HepG2 (cell line): Measurements from ENCODE around the gene PHAX. TPM values are rescaled to one million over a fixed set of nuclear protein-coding genes. Genes with fewer than 3 reads are reported as not detected.
"Not testable (repeated sequence)": the region's sequence is repeated elsewhere in the genome, so short reads cannot be mapped to it uniquely, and the experiment has no call there.

Experiments used
- ATAC-seq: fragments of 200-7000 bp; cut with Tn5 transposase; 3 replicates; pipeline ENCODE4 v1.9.1; 2020; ENCODE audit warnings: mild to moderate bottlenecking, moderate library complexity
- BruUV-seq: library from RNA; stranded (reverse); fragments of 400-500 nt; replicated peaks from 2 replicates; lab custom pipeline; 2021; lab: Mats Ljungman, UMichigan
- CTCF ChIA-PET: fragments of 300-600 bp; formaldehyde crosslinking; extraction: SDS; loops from one replicate; lab custom pipeline; 2021; ENCODE audit warnings: low total read pairs, inconsistent platforms, low intra/inter-chr PET ratio; lab: Yijun Ruan, JAX
- POLR2A ChIA-PET: fragments of 350-600 bp; sonication (Branson Sonifier 250); formaldehyde crosslinking; loops from one replicate; lab custom pipeline; 2020; ENCODE audit warnings: antibody characterized with exemption, inconsistent platforms; lab: Yijun Ruan, JAX
- DNase-seq: peaks from one replicate; pipeline ENCODE4 v3.0.0-alpha.2; 2015; ENCODE audit warnings: low spot score
- FAIRE-seq: peaks from 3 replicates; lab custom pipeline; 2011; peaks lifted over from hg19 to GRCh38; lab: Jason Lieb, UNC
- H2AFZ ChIP-seq: one replicate; pipeline ENCODE4 v1.6.1; 2011; ENCODE audit warnings: low read length, inconsistent platforms
- H3K27ac ChIP-seq: fragments of 300-600 bp; 3 replicates; pipeline ENCODE4 v1.8.0; 2011; ENCODE audit warnings: mixed run types, mild to moderate bottlenecking, mixed read lengths, low read length, inconsistent platforms; ENCODE audit not compliant: insufficient read depth; ENCODE audit errors: extremely low read length
- H3K27me3 ChIP-seq, 2 experiments: fragments of 200-600 bp in 1 of 2; 2 replicates in 1 of 2; 3 replicates in 1 of 2; pipeline versions ENCODE4 v1.6.0 to v1.8.0; 2011; ENCODE audit warnings: low read length in 2 of 2, mild to moderate bottlenecking in 2 of 2, moderate library complexity in 2 of 2, inconsistent platforms in 1 of 2; ENCODE audit not compliant: insufficient read depth in 2 of 2, control insufficient read depth in 1 of 2
- H3K36me3 ChIP-seq, 2 experiments: fragments of 200-600 bp in 1 of 2; replicated peaks in 1 of 2; 2 replicates in 1 of 2; 3 replicates in 1 of 2; pipeline versions ENCODE4 v1.5.1 to v1.8.0; 2011; ENCODE audit warnings: low read length in 2 of 2, inconsistent platforms in 1 of 2; ENCODE audit not compliant: insufficient read depth in 2 of 2, control insufficient read depth in 1 of 2
- H3K4me1 ChIP-seq: 2 replicates; pipeline ENCODE4 v1.5.1; 2012; ENCODE audit warnings: low read length, inconsistent platforms; ENCODE audit not compliant: insufficient read depth
- H3K4me2 ChIP-seq: 2 replicates; pipeline ENCODE4 v1.6.0; 2011; ENCODE audit warnings: low read depth, low read length, inconsistent platforms
- H3K4me3 ChIP-seq, 3 experiments: fragments of 200-600 bp in 1 of 3; sonication (generic), shearing (Covaris generic) in 1 of 3; replicated peaks in 1 of 3; 2 replicates each; pipeline ENCODE4 v1.5.1; 2011 to 2016; ENCODE audit warnings: low read length in 3 of 3, inconsistent platforms in 2 of 3, low read depth in 2 of 3, mild to moderate bottlenecking in 2 of 3, control low read depth in 1 of 3, mixed read lengths in 1 of 3; ENCODE audit not compliant: insufficient read depth in 1 of 3
- H3K79me2 ChIP-seq: one replicate; pipeline ENCODE4 v1.6.1; 2011; ENCODE audit warnings: low read length, inconsistent platforms; ENCODE audit not compliant: insufficient read depth
- H3K9ac ChIP-seq: 2 replicates; pipeline ENCODE4 v1.6.0; 2011; ENCODE audit warnings: mild to moderate bottlenecking, low read depth, low read length, inconsistent platforms; ENCODE audit not compliant: insufficient read depth
- H3K9me3 ChIP-seq: 2 replicates; pipeline ENCODE4 v1.5.1; 2012; ENCODE audit warnings: mild to moderate bottlenecking, low read length
- H4K20me1 ChIP-seq: 2 replicates; pipeline ENCODE4 v1.6.0; 2011; ENCODE audit warnings: inconsistent platforms, mild to moderate bottlenecking, low read length, moderate library complexity; ENCODE audit not compliant: insufficient read depth
- DMAP1 ChIP-seq: IDR thresholded peaks from 2 replicates; pipeline ENCODE4 v1.6.1; 2016
- ERF ChIP-seq: IDR thresholded peaks from 2 replicates; pipeline ENCODE4 v1.6.1; 2018; ENCODE audit warnings: missing biosample characterization, missing genetic modification reagents
- FOXA1 ChIP-seq, 2 experiments: fragments of 450-650 bp in 1 of 2; sonication (generic) in 1 of 2; formaldehyde crosslinking in 1 of 2; IDR thresholded peaks; 2 replicates each; pipeline versions ENCODE4 v1.4.0 to v1.6.1; 2016 to 2020; ENCODE audit warnings: missing genetic modification reagents in 1 of 2
- FOXA3 ChIP-seq: IDR thresholded peaks from 2 replicates; pipeline ENCODE4 v1.6.1; 2016; ENCODE audit warnings: missing genetic modification reagents, missing compliant biosample characterization
- GATAD2A ChIP-seq: IDR thresholded peaks from 2 replicates; pipeline ENCODE4 v1.6.1; 2016
- NCOA1 ChIP-seq: sonication (generic); formaldehyde crosslinking; IDR thresholded peaks from 2 replicates; pipeline ENCODE4 v1.9.0; 2021; ENCODE audit warnings: missing genetic modification reagents
- NFYB ChIP-seq: sonication (generic); formaldehyde crosslinking; IDR thresholded peaks from 2 replicates; pipeline ENCODE4 v1.4.0; 2020; ENCODE audit warnings: missing genetic modification reagents
- NFYC ChIP-seq: IDR thresholded peaks from 2 replicates; pipeline ENCODE4 v1.6.1; 2016; ENCODE audit warnings: missing genetic modification reagents, missing compliant biosample characterization
- POLR2A ChIP-seq, 2 experiments: IDR thresholded peaks; 2 replicates each; pipeline ENCODE4 v1.6.1; 2011; ENCODE audit warnings: low read depth in 2 of 2, low read length in 2 of 2, mild to moderate bottlenecking in 1 of 2, moderate library complexity in 1 of 2; ENCODE audit not compliant: insufficient read depth in 1 of 2
- POLR2AphosphoS5 ChIP-seq: IDR thresholded peaks from 2 replicates; pipeline ENCODE4 v1.6.1; 2012; ENCODE audit warnings: low read depth, low read length
- STAT5B ChIP-seq: sonication (generic); formaldehyde crosslinking; IDR thresholded peaks from 2 replicates; pipeline ENCODE4 v1.4.0; 2020; ENCODE audit warnings: missing genetic modification reagents
- ZBTB3 ChIP-seq: sonication (generic); formaldehyde crosslinking; IDR thresholded peaks from 2 replicates; pipeline ENCODE4 v1.4.0; 2020; ENCODE audit warnings: low read depth, mild to moderate bottlenecking, moderate library complexity, missing genetic modification reagents, borderline replicate concordance
- ZC3H4 ChIP-seq: sonication (generic); formaldehyde crosslinking; IDR thresholded peaks from 2 replicates; pipeline ENCODE4 v1.4.0; 2020; ENCODE audit warnings: missing genetic modification reagents, borderline replicate concordance
- ZEB1 ChIP-seq: IDR thresholded peaks from 2 replicates; pipeline ENCODE4 v1.6.1; 2012; ENCODE audit warnings: mild to moderate bottlenecking, low read depth, inconsistent platforms; ENCODE audit not compliant: insufficient replicate concordance
- ZFP36L1 ChIP-seq: sonication (generic); formaldehyde crosslinking; IDR thresholded peaks from 2 replicates; pipeline ENCODE4 v1.8.0; 2022; ENCODE audit warnings: mild to moderate bottlenecking, missing genetic modification reagents, moderate library complexity
- WGBS: methylation state at CpG from one replicate; pipeline ENCODE4 v1.1.6; 2017; ENCODE audit warnings: low lambda C conversion rate; 5-methylcytosine and 5-hydroxymethylcytosine counted together
- in situ Hi-C: cut with HindIII; loops from 2 replicates; pipeline ENCODE4 v1.10.0; 2017; ENCODE audit warnings: low pct_unique_long_range_greater_than_20kb; ENCODE audit not compliant: extremely low pct_ligation_motif_present
- intact Hi-C: fragments of 100-400 bp; cut with micrococcal nuclease; formaldehyde crosslinking; loops from one replicate; pipeline ENCODE4 v1.10.0; 2022; ENCODE audit not compliant: unreplicated experiment
- polyA plus RNA-seq, 8 experiments: library from polyadenylated mRNA; depleted of rRNA in 3 of 8; stranded (reverse) in 7 of 8; unstranded in 1 of 8; fragments of >200 nt; fragmentation: Illumina TruSeq in 4 of 8; extraction: Trizol in 4 of 8; gene quantifications; 2 replicates each; pipeline versions ENCODE4 v1.2.1 to v1.2.3, GENCODE V29; 2011 to 2016; ENCODE audit warnings: low read depth in 4 of 8, missing spikeins in 1 of 8, mixed read lengths in 1 of 8; ENCODE audit not compliant: insufficient read depth in 1 of 8
- total RNA-seq, 5 experiments: library from RNA; depleted of rRNA; stranded (reverse); fragments of >200 nt; fragmentation: Illumina TruSeq; extraction: Trizol; gene quantifications; 2 replicates each; pipeline ENCODE4 v1.2.3, GENCODE V29; 2016; ENCODE audit warnings: low read depth in 1 of 5
- TF ChIP-seq, protein P1 (sequence below): sonication (generic); formaldehyde crosslinking; IDR thresholded peaks from 2 replicates; pipeline ENCODE4 v1.4.0; 2020; ENCODE audit warnings: missing genetic modification reagents
- TF ChIP-seq, protein P2 (sequence below): IDR thresholded peaks from 2 replicates; pipeline ENCODE4 v1.6.1; 2016; ENCODE audit warnings: missing genetic modification reagents, missing compliant biosample characterization

The PHAX gene
- total and polyA plus RNA-seq, 2 of the 13 experiments (the other 11 are each of a cell fraction or from before 2014, with no cell fraction given), result 20.0 to 59.7 TPM

DNA sequence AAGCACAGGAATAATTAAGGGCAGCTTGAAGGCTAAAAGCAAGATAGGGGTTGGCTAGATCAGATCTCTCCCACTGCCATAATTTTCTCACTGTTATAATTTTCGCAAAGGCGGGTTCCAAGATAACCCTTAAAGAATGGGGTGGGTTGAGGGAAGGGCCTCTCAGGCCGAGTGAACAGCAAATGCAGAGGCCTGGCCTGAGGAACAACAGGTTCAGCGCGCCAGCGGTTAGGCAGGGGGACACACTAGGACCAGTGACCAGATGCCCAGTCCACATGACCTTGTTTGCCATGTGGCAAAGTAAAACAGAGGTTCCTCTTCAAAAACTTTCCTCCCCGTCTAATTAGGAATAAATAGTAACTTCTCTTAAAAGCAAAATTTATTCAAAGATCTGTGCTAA lies 1.2 kb upstream of the PHAX start:
- peak overlapping the region; percentile 77; the same call in 1 of the 2 replicates for H3K4me2 ChIP-seq
- H3K36me3 ChIP-seq, result peaks cover 1 to 11% of the 10 kb centered on the region in 2 experiments
- H3K9ac ChIP-seq, result no peak overlapping the region
- no peaks in the 10 kb centered on the region; a peak in 1 of 5 replicates for H3K27me3 ChIP-seq
- H3K9me3 ChIP-seq, result no peaks in the 10 kb centered on the region
- peaks cover 30% of the 10 kb centered on the region for H3K79me2 ChIP-seq
- peak overlapping the region in 1 of 3 experiments; percentile 96; a peak in 1 of 6 replicates for H3K4me3 ChIP-seq
- no peak overlapping the region for H3K27ac ChIP-seq
- POLR2A ChIA-PET, result no interaction called here
- H4K20me1 ChIP-seq, result 0 out of 2 replicates have a peak, but pooled peaks cover 3% of the 10 kb centered on the region
- H2AFZ ChIP-seq, result no peak overlapping the region
- no peak for TF ChIP-seq ZFP36L1
- TF ChIP-seq, protein P1, sequence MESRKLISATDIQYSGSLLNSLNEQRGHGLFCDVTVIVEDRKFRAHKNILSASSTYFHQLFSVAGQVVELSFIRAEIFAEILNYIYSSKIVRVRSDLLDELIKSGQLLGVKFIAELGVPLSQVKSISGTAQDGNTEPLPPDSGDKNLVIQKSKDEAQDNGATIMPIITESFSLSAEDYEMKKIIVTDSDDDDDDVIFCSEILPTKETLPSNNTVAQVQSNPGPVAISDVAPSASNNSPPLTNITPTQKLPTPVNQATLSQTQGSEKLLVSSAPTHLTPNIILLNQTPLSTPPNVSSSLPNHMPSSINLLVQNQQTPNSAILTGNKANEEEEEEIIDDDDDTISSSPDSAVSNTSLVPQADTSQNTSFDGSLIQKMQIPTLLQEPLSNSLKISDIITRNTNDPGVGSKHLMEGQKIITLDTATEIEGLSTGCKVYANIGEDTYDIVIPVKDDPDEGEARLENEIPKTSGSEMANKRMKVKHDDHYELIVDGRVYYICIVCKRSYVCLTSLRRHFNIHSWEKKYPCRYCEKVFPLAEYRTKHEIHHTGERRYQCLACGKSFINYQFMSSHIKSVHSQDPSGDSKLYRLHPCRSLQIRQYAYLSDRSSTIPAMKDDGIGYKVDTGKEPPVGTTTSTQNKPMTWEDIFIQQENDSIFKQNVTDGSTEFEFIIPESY (CRISPR knock-in tag), result peak; percentile 30; the same call in 1 of the 2 replicates
- in situ Hi-C loops (no loop called here), intact Hi-C loops (loop anchor here (5.0 kb wide), 2 partner anchors 178 to 887 kb away; partner anchors contain the start of gene LMNB1)
- no TSS peak for BruUV-seq
- ATAC-seq, result no peak
- WGBS, result 99% methylated on average over 7 of the region's 7 CpGs
- DNase-seq, result no peak
- peaks cover 37% of the 10 kb centered on the region for H3K4me1 ChIP-seq
- CTCF ChIA-PET, result no interaction called here
- FAIRE-seq, result no peak

DNA sequence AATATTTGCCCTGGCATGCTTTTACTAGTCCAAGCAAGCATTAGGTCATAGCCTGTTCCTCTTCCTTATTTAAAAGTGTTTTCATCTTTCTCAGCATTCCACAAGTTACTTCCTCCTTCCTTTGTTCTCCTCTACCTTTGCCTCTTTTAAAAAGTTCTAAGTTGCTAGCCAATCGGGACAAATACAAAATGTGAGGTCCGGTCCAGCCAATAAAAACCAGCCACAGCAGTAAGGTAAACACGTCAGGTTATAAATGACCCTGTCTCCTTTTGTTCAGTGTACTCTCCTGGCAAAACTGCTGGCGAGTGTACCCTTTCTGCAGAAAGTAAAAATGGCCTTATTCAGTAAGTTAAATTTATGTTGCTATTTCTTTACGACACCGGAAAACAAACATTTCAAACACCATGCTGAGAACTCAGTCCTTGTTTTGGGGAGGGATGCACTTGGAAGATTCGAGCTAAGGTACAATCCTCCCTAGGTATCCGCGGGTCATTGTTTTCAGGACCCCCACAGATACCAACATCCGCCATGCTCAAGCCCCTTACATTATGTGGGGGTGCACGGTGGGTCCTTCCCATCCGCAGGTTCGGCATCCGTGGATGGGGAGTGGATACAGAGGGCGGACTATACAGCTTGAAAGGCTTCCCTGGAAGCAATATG lies 646 bp upstream of the PHAX start:
- Histone ChIP-seq H3K79me2 (peaks cover 34% of the 10 kb centered on the region), H3K4me3 (peak overlapping the region; percentile 85 to 96 (median 91)), H3K9ac (peak overlapping the region; percentile 79), H3K4me1 (peaks cover 42% of the 10 kb centered on the region), H3K27ac (peak overlapping the region; percentile 66), H3K4me2 (peak overlapping the region; percentile 77), H3K36me3 (peaks cover 1 to 11% of the 10 kb centered on the region in 2 experiments), H2AFZ (peak overlapping the region; percentile 84)
- H4K20me1 ChIP-seq; FAIRE-seq; in situ Hi-C loops; H3K27me3 ChIP-seq; CTCF ChIA-PET; BruUV-seq; H3K9me3 ChIP-seq; TF ChIP-seq FOXA1 (IDR thresholded peaks at IDR 0.05): not testable (repeated sequence)
- ATAC-seq, result peak; percentile 77
- TF ChIP-seq FOXA3 (CRISPR knock-in tag) (peak; percentile 51; the same call in 1 of the 2 replicates), NFYB (CRISPR knock-in tag) (peak; percentile 64), NCOA1 (CRISPR knock-in tag) (peak; percentile 55; the same call in 1 of the 2 replicates), ZC3H4 (CRISPR knock-in tag) (0 out of 2 replicates have a peak, but pooled peaks have one; percentile 53), ZEB1 (peak; percentile 30), POLR2A (IDR thresholded peaks at IDR 0.05; ENCODE audit: insufficient read depth in 1 of 2, low read depth in 2 of 2, low read length in 2 of 2) (peak; percentile 42 to 83; a peak in 3 of 4 replicates), FOXA1 (CRISPR knock-in tag; IDR thresholded peaks at IDR 0.05) (peak; percentile 68), NFYC (CRISPR knock-in tag) (peak; percentile 69), ERF (CRISPR knock-in tag) (0 out of 2 replicates have a peak, but pooled peaks have one; percentile 6), STAT5B (CRISPR knock-in tag) (peak; percentile 16; the same call in 1 of the 2 replicates), ZBTB3 (CRISPR knock-in tag) (0 out of 2 replicates have a peak, but pooled peaks have one; percentile 3), POLR2AphosphoS5 (peak; percentile 81), DMAP1 (CRISPR knock-in tag) (0 out of 2 replicates have a peak, but pooled peaks have one; percentile 14), GATAD2A (CRISPR knock-in tag) (0 out of 2 replicates have a peak, but pooled peaks have one; percentile 22)
- TF ChIP-seq, protein P2, sequence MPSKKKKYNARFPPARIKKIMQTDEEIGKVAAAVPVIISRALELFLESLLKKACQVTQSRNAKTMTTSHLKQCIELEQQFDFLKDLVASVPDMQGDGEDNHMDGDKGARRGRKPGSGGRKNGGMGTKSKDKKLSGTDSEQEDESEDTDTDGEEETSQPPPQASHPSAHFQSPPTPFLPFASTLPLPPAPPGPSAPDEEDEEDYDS (CRISPR knock-in tag), result peak; percentile 95
- 17% methylated on average over 13 of the region's 15 CpGs for WGBS
- DNase-seq, result peak; percentile 52
- intact Hi-C loops, result loop anchor here (1.0 to 5.0 kb wide), 4 partner anchors 49 to 888 kb away; partner anchors contain the start of gene LMNB1
- POLR2A ChIA-PET, result interaction anchor here (1.0 to 2.0 kb wide), 5 partner anchors 10 to 178 kb away, joined by 3 to 11 read pairs (median 4); partner anchors contain the start of gene LMNB1
